HEK293T (cell line): Measurements from ENCODE around the gene STBD1.

Source experiments
- ARNT ChIP-seq: fragments of 450-650 bp; IDR thresholded peaks from 2 replicates; pipeline ENCODE4 v1.6.1; 2017; ENCODE audit warnings: mild to moderate bottlenecking
- BHLHE40 ChIP-seq: fragments of 450-650 bp; IDR thresholded peaks from 2 replicates; pipeline ENCODE4 v1.6.1; 2016; ENCODE audit warnings: mild to moderate bottlenecking, moderate library complexity, borderline replicate concordance
- ELF4 ChIP-seq: fragments of 450-650 bp; IDR thresholded peaks from 2 replicates; pipeline ENCODE4 v1.6.1; 2017; ENCODE audit warnings: antibody characterized with exemption
- FOXM1 ChIP-seq: fragments of 450-650 bp; IDR thresholded peaks from 2 replicates; pipeline ENCODE4 v1.6.1; 2017; ENCODE audit warnings: mild to moderate bottlenecking, borderline replicate concordance
- LEF1 ChIP-seq: fragments of 450-650 bp; IDR thresholded peaks from 2 replicates; pipeline ENCODE4 v1.6.1; 2017; ENCODE audit warnings: mild to moderate bottlenecking, borderline replicate concordance
- NFRKB ChIP-seq: fragments of 450-650 bp; IDR thresholded peaks from 2 replicates; pipeline ENCODE4 v1.6.1; 2016; ENCODE audit warnings: mild to moderate bottlenecking, moderate library complexity

DNA sequence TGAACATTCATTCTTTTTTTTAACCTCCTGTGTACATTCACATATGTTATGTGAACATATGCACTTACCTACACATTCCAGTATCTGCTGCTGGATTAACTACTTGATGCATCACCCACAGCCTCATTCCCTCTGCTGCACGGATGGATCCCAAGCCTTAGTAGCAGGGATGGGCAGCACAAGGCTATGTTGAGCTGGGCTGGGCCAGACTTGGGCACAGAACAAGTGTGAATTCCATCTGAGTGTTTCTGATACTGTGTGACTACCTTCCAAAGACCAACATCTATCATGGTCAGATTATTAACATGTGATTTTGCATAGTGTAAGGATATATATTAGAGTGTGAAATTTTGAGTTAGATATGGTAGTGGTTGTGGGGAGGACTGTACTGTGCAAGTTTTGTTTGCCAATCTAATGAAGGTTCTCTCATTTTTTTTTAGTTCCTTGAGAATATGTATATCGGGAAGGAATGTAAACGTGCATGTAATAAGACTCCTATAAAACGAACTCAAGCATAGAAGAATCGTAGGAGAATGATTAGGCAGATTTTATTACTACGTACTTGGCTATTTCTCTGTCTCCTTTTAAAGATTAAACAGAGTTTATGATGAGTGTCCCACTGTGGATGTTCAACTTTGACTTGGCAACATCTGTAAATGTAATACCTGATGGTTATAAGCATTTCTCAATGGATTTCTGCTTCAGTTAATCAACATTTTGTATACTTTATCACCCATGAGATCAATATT lies 23.4 kb upstream of the STBD1 start:
- TF ChIP-seq BHLHE40 = no peak
- no peak for TF ChIP-seq ARNT
- no peak for TF ChIP-seq NFRKB
- TF ChIP-seq LEF1 = no peak
- TF ChIP-seq FOXM1 = no peak
- no peak for TF ChIP-seq ELF4
